CD14-positive monocyte (primary cell): Measurements from ENCODE around the gene TXLNB. TPM values are rescaled to one million over a fixed set of nuclear protein-coding genes. Genes with fewer than 3 reads are reported as not detected.

Source experiments
- DNase-seq, 3 donors: peaks; one replicate each; pipeline ENCODE4 v3.0.0-alpha.2; 2011 to 2022
- H2AFZ ChIP-seq: 2 replicates; pipeline ENCODE4 v1.6.0; 2012; ENCODE audit warnings: mild to moderate bottlenecking, low read depth, low read length, inconsistent platforms; ENCODE audit not compliant: insufficient read depth, poor library complexity, severe bottlenecking
- H3K27ac ChIP-seq, 2 donors: 1 replicate in 1 of 2; 2 replicates in 1 of 2; pipeline ENCODE4 v1.5.1; 2012 to 2013; ENCODE audit warnings: low read length in 2 of 2, control low read depth in 1 of 2, inconsistent platforms in 1 of 2, low read depth in 1 of 2, mild to moderate bottlenecking in 1 of 2
- H3K27me3 ChIP-seq, 2 donors: one replicate each; pipeline versions ENCODE4 v1.6.0 to v1.6.1; 2011 to 2013; ENCODE audit warnings: low read length in 2 of 2; ENCODE audit not compliant: control insufficient read depth in 2 of 2, insufficient read depth in 2 of 2
- H3K36me3 ChIP-seq, 2 donors: replicated peaks in 1 of 2; 1 replicate in 1 of 2; 2 replicates in 1 of 2; pipeline versions ENCODE4 v1.5.1 to v1.6.1; 2012 to 2013; ENCODE audit warnings: low read length in 2 of 2, control low read depth in 1 of 2, inconsistent platforms in 1 of 2, mild to moderate bottlenecking in 1 of 2; ENCODE audit not compliant: insufficient read depth in 2 of 2, control insufficient read depth in 1 of 2
- H3K4me1 ChIP-seq, 2 donors: 1 replicate in 1 of 2; 2 replicates in 1 of 2; pipeline versions ENCODE4 v1.5.1 to v1.6.1; 2012 to 2013; ENCODE audit warnings: low read length in 2 of 2, control low read depth in 1 of 2, inconsistent platforms in 1 of 2, mild to moderate bottlenecking in 1 of 2, moderate library complexity in 1 of 2; ENCODE audit not compliant: insufficient read depth in 2 of 2, control insufficient read depth in 1 of 2
- H3K4me2 ChIP-seq: replicated peaks from 2 replicates; pipeline ENCODE3; 2012; ENCODE audit warnings: low read length, moderate library complexity, mild to moderate bottlenecking; ENCODE audit not compliant: poor library complexity, severe bottlenecking; ENCODE audit errors: extremely low read depth
- H3K4me3 ChIP-seq, 3 experiments: fragments of 200-600 bp in 1 of 3; sonication (generic) in 1 of 3; replicated peaks in 1 of 3; 1 replicate in 2 of 3; 2 replicates in 1 of 3; pipeline ENCODE4 v1.5.1; 2011 to 2013; ENCODE audit warnings: low read length in 3 of 3, mild to moderate bottlenecking in 3 of 3, control low read depth in 2 of 3, low read depth in 2 of 3, inconsistent platforms in 1 of 3, moderate library complexity in 1 of 3
- H3K79me2 ChIP-seq: 2 replicates; pipeline ENCODE4 v1.6.0; 2012; ENCODE audit warnings: mild to moderate bottlenecking, control low read depth, inconsistent platforms, low read length, moderate library complexity; ENCODE audit not compliant: insufficient read depth
- H3K9ac ChIP-seq: 2 replicates; pipeline ENCODE4 v1.6.0; 2017; ENCODE audit warnings: low read length, mild to moderate bottlenecking; ENCODE audit not compliant: insufficient read depth, poor library complexity, severe bottlenecking
- H3K9me3 ChIP-seq, 2 donors: replicated peaks in 1 of 2; 1 replicate in 1 of 2; 2 replicates in 1 of 2; pipeline versions ENCODE4 v1.5.1 to v1.6.1; 2012 to 2013; ENCODE audit warnings: low read length in 2 of 2, control low read depth in 1 of 2; ENCODE audit not compliant: control insufficient read depth in 1 of 2, insufficient read depth in 1 of 2
- H4K20me1 ChIP-seq: 2 replicates; pipeline ENCODE4 v1.6.0; 2012; ENCODE audit warnings: mild to moderate bottlenecking, low read length, control low read depth, moderate library complexity; ENCODE audit not compliant: insufficient read depth
- H3K27ac Mint-ChIP-seq, 7 donors: one replicate each; pipeline ENCODE4 v1.8.0; 2020; ENCODE audit warnings: mild to moderate bottlenecking in 7 of 7, mixed read lengths in 7 of 7, moderate library complexity in 6 of 7, inconsistent platforms in 2 of 7
- H3K27me3 Mint-ChIP-seq, 3 donors: one replicate each; pipeline ENCODE4 v1.8.0; 2021 to 2022; ENCODE audit warnings: low read depth in 3 of 3, mild to moderate bottlenecking in 3 of 3, mixed read lengths in 3 of 3, moderate library complexity in 3 of 3, inconsistent platforms in 1 of 3
- H3K36me3 Mint-ChIP-seq, 2 donors: one replicate each; pipeline ENCODE4 v1.8.0; 2020; ENCODE audit warnings: mixed read lengths in 2 of 2, inconsistent platforms in 1 of 2, mild to moderate bottlenecking in 1 of 2
- H3K4me1 Mint-ChIP-seq: one replicate; pipeline ENCODE4 v1.8.0; 2020; ENCODE audit warnings: mild to moderate bottlenecking, mixed read lengths
- H3K4me3 Mint-ChIP-seq, 2 donors: one replicate each; pipeline ENCODE4 v1.8.0; 2020; ENCODE audit warnings: mild to moderate bottlenecking in 2 of 2, mixed read lengths in 2 of 2, moderate library complexity in 1 of 2
- H3K9me3 Mint-ChIP-seq, 7 donors: one replicate each; pipeline ENCODE4 v1.8.0; 2020 to 2022; ENCODE audit warnings: mixed read lengths in 7 of 7, mild to moderate bottlenecking in 6 of 7, moderate library complexity in 6 of 7, inconsistent platforms in 2 of 7
- WGBS: methylation state at CpG from one replicate; pipeline ENCODE4 v1.1.5; 2013; ENCODE audit warnings: missing lambda C conversion rate; ENCODE audit not compliant: insufficient coverage; 5-methylcytosine and 5-hydroxymethylcytosine counted together
- intact Hi-C, 2 donors: fragments of 100-400 bp; cut with micrococcal nuclease; formaldehyde crosslinking; loops; one replicate each; pipeline versions ENCODE4 v1.15.0 to v1.15.1; 2023
- polyA plus RNA-seq, 3 donors: library from polyadenylated mRNA; depleted of rRNA in 1 of 3; unstranded in 2 of 3; stranded (reverse) in 1 of 3; fragments of 300-500 nt in 2 of 3; fragments of >200 nt in 1 of 3; fragmentation: Illumina TruSeq in 2 of 3; gene quantifications; 1 replicate in 2 of 3; 2 replicates in 1 of 3; pipeline ENCODE4 v1.2.3, GENCODE V29; 2012 to 2021
- TF ChIP-seq, protein P1 (sequence below): fragments of 200-600 bp; IDR thresholded peaks from one replicate; pipeline ENCODE4 v1.8.0; 2022; ENCODE audit warnings: antibody characterized with exemption, mild to moderate bottlenecking

Gene TXLNB
- polyA plus RNA-seq, 3 donors, result 0.04 to 0.25 (median 0.14) TPM

DNA sequence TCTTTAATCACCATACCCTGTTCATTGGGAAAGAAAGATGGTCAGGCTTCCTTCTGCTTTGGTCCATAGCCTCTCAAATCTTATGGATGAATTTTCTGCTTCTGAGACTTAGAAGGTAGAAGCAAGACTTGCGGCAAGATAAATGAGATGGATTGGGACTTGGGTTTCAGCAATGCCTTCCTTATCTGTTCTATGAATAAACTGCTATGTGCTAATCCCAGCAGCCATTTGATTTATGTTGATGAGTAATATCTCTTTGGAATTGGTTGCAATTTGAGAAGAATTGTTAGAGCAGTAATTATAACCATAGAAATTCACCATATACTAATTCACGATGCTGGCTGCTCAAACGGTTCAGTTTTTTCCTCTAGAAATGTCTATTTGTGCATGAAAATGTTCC, 48.3 kb downstream of the TXLNB start:
- peaks cover 3% of the 10 kb centered on the region for H3K4me1 Mint-ChIP-seq
- TF ChIP-seq, protein P1, sequence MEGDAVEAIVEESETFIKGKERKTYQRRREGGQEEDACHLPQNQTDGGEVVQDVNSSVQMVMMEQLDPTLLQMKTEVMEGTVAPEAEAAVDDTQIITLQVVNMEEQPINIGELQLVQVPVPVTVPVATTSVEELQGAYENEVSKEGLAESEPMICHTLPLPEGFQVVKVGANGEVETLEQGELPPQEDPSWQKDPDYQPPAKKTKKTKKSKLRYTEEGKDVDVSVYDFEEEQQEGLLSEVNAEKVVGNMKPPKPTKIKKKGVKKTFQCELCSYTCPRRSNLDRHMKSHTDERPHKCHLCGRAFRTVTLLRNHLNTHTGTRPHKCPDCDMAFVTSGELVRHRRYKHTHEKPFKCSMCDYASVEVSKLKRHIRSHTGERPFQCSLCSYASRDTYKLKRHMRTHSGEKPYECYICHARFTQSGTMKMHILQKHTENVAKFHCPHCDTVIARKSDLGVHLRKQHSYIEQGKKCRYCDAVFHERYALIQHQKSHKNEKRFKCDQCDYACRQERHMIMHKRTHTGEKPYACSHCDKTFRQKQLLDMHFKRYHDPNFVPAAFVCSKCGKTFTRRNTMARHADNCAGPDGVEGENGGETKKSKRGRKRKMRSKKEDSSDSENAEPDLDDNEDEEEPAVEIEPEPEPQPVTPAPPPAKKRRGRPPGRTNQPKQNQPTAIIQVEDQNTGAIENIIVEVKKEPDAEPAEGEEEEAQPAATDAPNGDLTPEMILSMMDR, result no peak
- no peak overlapping the region for H3K27ac ChIP-seq
- no peak overlapping the region for H3K4me3 ChIP-seq
- no peaks in the 10 kb centered on the region for H3K9me3 Mint-ChIP-seq
- no peaks in the 10 kb centered on the region for H3K4me1 ChIP-seq
- H3K4me2 ChIP-seq, result no peak overlapping the region
- no peak overlapping the region for H3K9ac ChIP-seq
- H2AFZ ChIP-seq, result no peak overlapping the region
- H3K36me3 Mint-ChIP-seq, result peaks cover 0 to 2% of the 10 kb centered on the region in 2 donors
- no peaks in the 10 kb centered on the region for H3K27me3 ChIP-seq
- no peaks in the 10 kb centered on the region for H3K79me2 ChIP-seq
- H3K9me3 ChIP-seq, result no peaks in the 10 kb centered on the region
- H4K20me1 ChIP-seq, result no peaks in the 10 kb centered on the region
- H3K27ac Mint-ChIP-seq, result peak overlapping the region in 1 of 7 donors; percentile 78
- WGBS, result 100% methylated on average over 1 of the region's 3 CpGs
- no peak for DNase-seq
- intact Hi-C loops, result no loop called here
- H3K4me3 Mint-ChIP-seq, result no peak overlapping the region
- peaks cover 0 to 4% (median 2%) of the 10 kb centered on the region in 3 donors for H3K27me3 Mint-ChIP-seq
- no peaks in the 10 kb centered on the region for H3K36me3 ChIP-seq

GRCh38 chr6:139242457-139243240, 49.1 kb downstream of the TXLNB start:
- Mint-ChIP-seq H3K36me3 (peaks cover 0 to 2% of the 10 kb centered on the region in 2 donors), H3K27me3 (peaks cover 0 to 4% (median 2%) of the 10 kb centered on the region in 3 donors), H3K9me3 (no peaks in the 10 kb centered on the region), H3K27ac (no peak overlapping the region), H3K4me3 (no peak overlapping the region), H3K4me1 (peaks cover 2% of the 10 kb centered on the region)
- H3K27ac ChIP-seq, result no peak overlapping the region
- H3K27me3 ChIP-seq, result no peaks in the 10 kb centered on the region
- H3K9me3 ChIP-seq, result no peaks in the 10 kb centered on the region
- no peak for DNase-seq
- H4K20me1 ChIP-seq, result no peaks in the 10 kb centered on the region
- H3K79me2 ChIP-seq, result no peaks in the 10 kb centered on the region
- H3K9ac ChIP-seq, result no peak overlapping the region
- TF ChIP-seq, protein P1, result no peak
- intact Hi-C loops, result no loop called here
- no peak overlapping the region for H3K4me2 ChIP-seq
- H2AFZ ChIP-seq, result no peak overlapping the region
- H3K4me3 ChIP-seq, result no peak overlapping the region
- no peaks in the 10 kb centered on the region for H3K36me3 ChIP-seq
- 95% methylated on average over 23 of the region's 29 CpGs for WGBS
- H3K4me1 ChIP-seq, result no peaks in the 10 kb centered on the region
